IgD-negative memory B cell (primary cell): ENCODE results near the gene RFWD3. TPM values are rescaled to one million over a fixed set of nuclear protein-coding genes. Genes with fewer than 3 reads are reported as not detected.

Experiments
- H3K27ac Mint-ChIP-seq, 3 donors: one replicate each; pipeline ENCODE4 v1.8.0; 2020 to 2022; ENCODE audit warnings: mild to moderate bottlenecking in 3 of 3, mixed read lengths in 3 of 3, moderate library complexity in 1 of 3
- H3K27me3 Mint-ChIP-seq: one replicate; pipeline ENCODE4 v1.8.0; 2021; ENCODE audit warnings: mixed read lengths
- H3K36me3 Mint-ChIP-seq: one replicate; pipeline ENCODE4 v1.8.0; 2020; ENCODE audit warnings: mild to moderate bottlenecking, mixed read lengths
- H3K4me1 Mint-ChIP-seq, 3 donors: one replicate each; pipeline ENCODE4 v1.8.0; 2020 to 2022; ENCODE audit warnings: mixed read lengths in 3 of 3, mild to moderate bottlenecking in 1 of 3
- H3K4me3 Mint-ChIP-seq, 4 donors: one replicate each; pipeline ENCODE4 v1.8.0; 2020 to 2022; ENCODE audit warnings: mild to moderate bottlenecking in 4 of 4, mixed read lengths in 4 of 4, moderate library complexity in 3 of 4
- H3K9me3 Mint-ChIP-seq, 3 donors: one replicate each; pipeline ENCODE4 v1.8.0; 2020 to 2021; ENCODE audit warnings: mixed read lengths in 3 of 3, mild to moderate bottlenecking in 1 of 3
- polyA plus RNA-seq: library from polyadenylated mRNA; unstranded; fragments of 300-500 nt; fragmentation: Illumina TruSeq; gene quantifications from one replicate; pipeline ENCODE4 v1.2.3, GENCODE V29; 2021

Gene RFWD3
- 30.1 TPM for polyA plus RNA-seq

- Mint-ChIP-seq H3K36me3 (peaks cover under 1% of the 10 kb centered on the region), H3K4me1 (peaks cover 16 to 23% (median 22%) of the 10 kb centered on the region in 3 donors), H3K4me3 (peak within 1 kb of the TSS; percentile 94 to 99 (median 96)), H3K27me3 (no peaks in the 10 kb centered on the region), H3K27ac (peak within 1 kb of the TSS; percentile 90 to 97 (median 92)), H3K9me3 (no peaks in the 10 kb centered on the region)
Observed at GRCh38 chr16:74666425-74667254, at the start of gene RFWD3. TSS of gene RFWD3 (minus strand) at chr16:74666877. CDS start at chr16:74661449, 5,428 bp downstream.

GRCh38 chr16:74716355-74716754, 49.7 kb upstream of the RFWD3 start:
- no peaks in the 10 kb centered on the region for H3K9me3 Mint-ChIP-seq
- peaks cover 3 to 5% (median 5%) of the 10 kb centered on the region in 3 donors for H3K4me1 Mint-ChIP-seq
- no peaks in the 10 kb centered on the region for H3K27me3 Mint-ChIP-seq
- H3K4me3 Mint-ChIP-seq, result no peak overlapping the region
- no peak overlapping the region for H3K27ac Mint-ChIP-seq
- H3K36me3 Mint-ChIP-seq, result peaks cover 3% of the 10 kb centered on the region

- Mint-ChIP-seq H3K27ac (peak overlapping the region in 1 of 3 donors; percentile 16), H3K9me3 (no peaks in the 10 kb centered on the region), H3K36me3 (peaks cover 3% of the 10 kb centered on the region), H3K27me3 (no peaks in the 10 kb centered on the region), H3K4me3 (no peak overlapping the region), H3K4me1 (peaks cover 0 to 3% (median 2%) of the 10 kb centered on the region in 3 donors)
Observed at GRCh38 chr16:74713876-74714275, 47.2 kb upstream of the RFWD3 start.

- Mint-ChIP-seq H3K36me3 (peaks cover 3% of the 10 kb centered on the region), H3K4me3 (no peak overlapping the region), H3K27ac (no peak overlapping the region), H3K27me3 (no peaks in the 10 kb centered on the region), H3K9me3 (no peaks in the 10 kb centered on the region), H3K4me1 (peaks cover 0 to 3% (median 2%) of the 10 kb centered on the region in 3 donors)
Observed at GRCh38 chr16:74713325-74713724, 46.6 kb upstream of the RFWD3 start.

- Mint-ChIP-seq H3K36me3 (peaks cover 3% of the 10 kb centered on the region), H3K27me3 (no peaks in the 10 kb centered on the region), H3K4me3 (no peak overlapping the region), H3K9me3 (no peaks in the 10 kb centered on the region), H3K27ac (no peak overlapping the region), H3K4me1 (peaks cover 0 to 2% (median 2%) of the 10 kb centered on the region in 3 donors)
Observed at GRCh38 chr16:74711938-74712337, 45.3 kb upstream of the RFWD3 start.

GRCh38 chr16:74710401-74710800, 43.7 kb upstream of the RFWD3 start:
- H3K4me3 Mint-ChIP-seq, result peak overlapping the region in 1 of 4 donors; percentile 65
- peaks cover 2% of the 10 kb centered on the region for H3K36me3 Mint-ChIP-seq
- H3K27me3 Mint-ChIP-seq, result no peaks in the 10 kb centered on the region
- H3K27ac Mint-ChIP-seq, result no peak overlapping the region
- H3K4me1 Mint-ChIP-seq, result peaks cover 0 to 2% (median 2%) of the 10 kb centered on the region in 3 donors
- no peaks in the 10 kb centered on the region for H3K9me3 Mint-ChIP-seq

- Mint-ChIP-seq H3K9me3 (no peaks in the 10 kb centered on the region), H3K27ac (no peak overlapping the region), H3K36me3 (peaks cover 1% of the 10 kb centered on the region), H3K4me1 (peaks cover 0 to 6% (median 5%) of the 10 kb centered on the region in 3 donors), H3K27me3 (no peaks in the 10 kb centered on the region), H3K4me3 (no peak overlapping the region)
Observed at GRCh38 chr16:74709441-74709877, 42.8 kb upstream of the RFWD3 start.

GRCh38 chr16:74700438-74701225, 34.0 kb upstream of the RFWD3 start, which contains the start of gene MLKL:
TSS of gene MLKL (minus strand) at chr16:74700862. CDS start at chr16:74695757, 5,105 bp downstream.
- Mint-ChIP-seq H3K27ac (peak within 1 kb of the TSS; percentile 68 to 98 (median 95)), H3K9me3 (no peaks in the 10 kb centered on the region), H3K4me1 (peaks cover 40 to 44% (median 43%) of the 10 kb centered on the region in 3 donors)

GRCh38 chr16:74700116-74700437, 33.4 kb upstream of the RFWD3 start:
- Mint-ChIP-seq H3K36me3 (peaks cover 8% of the 10 kb centered on the region), H3K4me1 (peaks cover 41 to 45% (median 43%) of the 10 kb centered on the region in 3 donors), H3K9me3 (no peaks in the 10 kb centered on the region), H3K27me3 (no peaks in the 10 kb centered on the region), H3K4me3 (peak overlapping the region; percentile 88 to 98 (median 95)), H3K27ac (peak overlapping the region; percentile 68 to 98 (median 95))

More at GRCh38 chr16:74700438-74701225, 34.0 kb upstream of the RFWD3 start, which contains the start of gene MLKL:
- Mint-ChIP-seq H3K36me3 (peaks cover 5% of the 10 kb centered on the region), H3K27me3 (no peaks in the 10 kb centered on the region), H3K4me3 (peak within 1 kb of the TSS; percentile 88 to 98 (median 95))

- Mint-ChIP-seq H3K36me3 (peaks cover 8% of the 10 kb centered on the region), H3K9me3 (no peaks in the 10 kb centered on the region), H3K4me1 (peaks cover 40 to 42% (median 41%) of the 10 kb centered on the region in 3 donors), H3K4me3 (peak overlapping the region; percentile 88 to 98 (median 95)), H3K27ac (peak overlapping the region in 2 of 3 donors; percentile 68 to 95), H3K27me3 (no peaks in the 10 kb centered on the region)
Observed at GRCh38 chr16:74699666-74700065, 33.0 kb upstream of the RFWD3 start.

- H3K4me3 Mint-ChIP-seq, result peak overlapping the region; percentile 88 to 98 (median 95)
- peak overlapping the region; percentile 1 to 46 (median 44) for H3K27ac Mint-ChIP-seq
- H3K27me3 Mint-ChIP-seq, result no peaks in the 10 kb centered on the region
- H3K36me3 Mint-ChIP-seq, result peaks cover 12% of the 10 kb centered on the region
- H3K4me1 Mint-ChIP-seq, result peaks cover 38 to 45% (median 41%) of the 10 kb centered on the region in 3 donors
- H3K9me3 Mint-ChIP-seq, result no peaks in the 10 kb centered on the region
Observed at GRCh38 chr16:74698222-74698621, 31.5 kb upstream of the RFWD3 start.

- no peaks in the 10 kb centered on the region for H3K27me3 Mint-ChIP-seq
- H3K4me3 Mint-ChIP-seq, result peak overlapping the region; percentile 81 to 93 (median 92)
- H3K9me3 Mint-ChIP-seq, result no peaks in the 10 kb centered on the region
Observed at GRCh38 chr16:74695450-74696422, 29.1 kb upstream of the RFWD3 start.

GRCh38 chr16:74691093-74691855, 24.6 kb upstream of the RFWD3 start:
- no peaks in the 10 kb centered on the region for H3K27me3 Mint-ChIP-seq
- H3K4me3 Mint-ChIP-seq, result no peak overlapping the region
- H3K9me3 Mint-ChIP-seq, result no peaks in the 10 kb centered on the region
- no peak overlapping the region for H3K27ac Mint-ChIP-seq
- H3K36me3 Mint-ChIP-seq, result peaks cover 22% of the 10 kb centered on the region
- H3K4me1 Mint-ChIP-seq, result peaks cover 7 to 13% (median 13%) of the 10 kb centered on the region in 3 donors

More at GRCh38 chr16:74695450-74696422, 29.1 kb upstream of the RFWD3 start:
- H3K27ac Mint-ChIP-seq, result peak overlapping the region; percentile 59 to 92 (median 90)
- peaks cover 18% of the 10 kb centered on the region for H3K36me3 Mint-ChIP-seq
- H3K4me1 Mint-ChIP-seq, result peaks cover 31 to 35% (median 32%) of the 10 kb centered on the region in 3 donors
